BJ (cell line): Measurements from ENCODE around the gene BAZ2B. TPM values are rescaled to one million over a fixed set of nuclear protein-coding genes. Genes with fewer than 3 reads are reported as not detected.

ENCODE experiments used
- CTCF ChIA-PET: fragments of 350-600 bp; formaldehyde crosslinking; extraction: SDS; loops from one replicate; lab custom pipeline; 2021; ENCODE audit warnings: antibody characterized with exemption, inconsistent platforms; lab: Yijun Ruan, JAX
- POLR2A ChIA-PET: fragments of 300-600 bp; sonication (Branson Sonifier 250); formaldehyde crosslinking; extraction: SDS; loops from one replicate; lab custom pipeline; 2021; ENCODE audit warnings: antibody characterized with exemption; lab: Charles Lee
- DNase-seq: peaks from one replicate; pipeline ENCODE4 v3.0.0-alpha.2; 2011; ENCODE audit warnings: low read depth
- H3K27me3 ChIP-seq: 2 replicates; pipeline ENCODE4 v1.6.0; 2011; ENCODE audit warnings: low read length; ENCODE audit not compliant: control insufficient read depth, insufficient read depth
- H3K36me3 ChIP-seq: 2 replicates; pipeline ENCODE4 v1.5.1; 2011; ENCODE audit warnings: low read length; ENCODE audit not compliant: control insufficient read depth, insufficient read depth
- H3K4me3 ChIP-seq: 2 replicates; pipeline ENCODE4 v1.5.1; 2011; ENCODE audit warnings: low read depth, mild to moderate bottlenecking, control low read depth, low read length
- polyA plus RNA-seq: library from polyadenylated mRNA; depleted of rRNA; stranded (reverse); fragments of >200 nt; gene quantifications from 2 replicates; pipeline ENCODE4 v1.2.3, GENCODE V29; 2011
- TF ChIP-seq, protein P1 (sequence below): IDR thresholded peaks from 2 replicates; pipeline ENCODE4 v1.5.1; 2011; ENCODE audit warnings: low read depth, mild to moderate bottlenecking, control low read depth, inconsistent platforms, low read length, moderate library complexity; ENCODE audit not compliant: insufficient read depth

The BAZ2B gene
- polyA plus RNA-seq, 1 experiment, result 16.0 TPM

GRCh38 chr2:159349674-159350299 is 266.6 kb downstream of the BAZ2B start:
- Histone ChIP-seq H3K27me3 (no peaks in the 10 kb centered on the region), H3K4me3 (no peak overlapping the region), H3K36me3 (peaks cover 2% of the 10 kb centered on the region; the same call in 1 of the 2 replicates)
- TF ChIP-seq, protein P1, sequence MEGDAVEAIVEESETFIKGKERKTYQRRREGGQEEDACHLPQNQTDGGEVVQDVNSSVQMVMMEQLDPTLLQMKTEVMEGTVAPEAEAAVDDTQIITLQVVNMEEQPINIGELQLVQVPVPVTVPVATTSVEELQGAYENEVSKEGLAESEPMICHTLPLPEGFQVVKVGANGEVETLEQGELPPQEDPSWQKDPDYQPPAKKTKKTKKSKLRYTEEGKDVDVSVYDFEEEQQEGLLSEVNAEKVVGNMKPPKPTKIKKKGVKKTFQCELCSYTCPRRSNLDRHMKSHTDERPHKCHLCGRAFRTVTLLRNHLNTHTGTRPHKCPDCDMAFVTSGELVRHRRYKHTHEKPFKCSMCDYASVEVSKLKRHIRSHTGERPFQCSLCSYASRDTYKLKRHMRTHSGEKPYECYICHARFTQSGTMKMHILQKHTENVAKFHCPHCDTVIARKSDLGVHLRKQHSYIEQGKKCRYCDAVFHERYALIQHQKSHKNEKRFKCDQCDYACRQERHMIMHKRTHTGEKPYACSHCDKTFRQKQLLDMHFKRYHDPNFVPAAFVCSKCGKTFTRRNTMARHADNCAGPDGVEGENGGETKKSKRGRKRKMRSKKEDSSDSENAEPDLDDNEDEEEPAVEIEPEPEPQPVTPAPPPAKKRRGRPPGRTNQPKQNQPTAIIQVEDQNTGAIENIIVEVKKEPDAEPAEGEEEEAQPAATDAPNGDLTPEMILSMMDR, result no peak
- ChIA-PET POLR2A (no interaction called here), CTCF (no interaction called here)
- DNase-seq, result no peak

GRCh38 chr2:159326569-159327255 is 289.6 kb downstream of the BAZ2B start:
- TF ChIP-seq, protein P1, result no peak
- CTCF ChIA-PET, result no interaction called here

DNA sequence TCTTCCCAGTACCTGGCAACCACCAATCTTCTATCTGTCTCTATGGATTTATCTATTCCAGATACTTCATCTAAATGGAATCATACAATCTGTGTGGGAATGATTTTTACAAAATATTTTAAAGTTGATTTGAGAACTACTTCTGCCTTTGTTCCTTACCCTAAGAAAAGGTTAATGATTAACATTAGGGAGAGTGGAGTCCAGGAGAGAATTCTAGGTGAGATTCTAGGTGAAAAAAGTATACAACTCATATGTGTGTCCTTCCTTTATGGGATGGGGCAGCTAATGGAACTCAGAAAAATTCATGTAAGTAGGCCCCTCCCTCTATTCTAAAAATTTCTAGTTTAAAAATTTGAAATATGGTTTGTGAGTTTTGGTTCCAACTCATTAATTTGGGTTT is 293.9 kb downstream of the BAZ2B start:
- Histone ChIP-seq H3K27me3 (no peaks in the 10 kb centered on the region), H3K4me3 (no peak overlapping the region), H3K36me3 (no peaks in the 10 kb centered on the region)
- POLR2A ChIA-PET, result no interaction called here
- TF ChIP-seq, protein P1, result no peak
- no peak for DNase-seq
- CTCF ChIA-PET, result no interaction called here

More at GRCh38 chr2:159326569-159327255, 289.6 kb downstream of the BAZ2B start:
- H3K4me3 ChIP-seq, result no peak overlapping the region
- DNase-seq, result peak; percentile 36
- H3K36me3 ChIP-seq, result peaks cover 6% of the 10 kb centered on the region
- POLR2A ChIA-PET, result no interaction called here
- H3K27me3 ChIP-seq, result no peaks in the 10 kb centered on the region

GRCh38 chr2:159317392-159318088 is 298.8 kb downstream of the BAZ2B start:
- TF ChIP-seq, protein P1, result no peak
- POLR2A ChIA-PET, result no interaction called here
- H3K4me3 ChIP-seq, result no peak overlapping the region
- no peak for DNase-seq
- no peaks in the 10 kb centered on the region for H3K27me3 ChIP-seq
- CTCF ChIA-PET, result no interaction called here
- H3K36me3 ChIP-seq, result no peaks in the 10 kb centered on the region

DNA sequence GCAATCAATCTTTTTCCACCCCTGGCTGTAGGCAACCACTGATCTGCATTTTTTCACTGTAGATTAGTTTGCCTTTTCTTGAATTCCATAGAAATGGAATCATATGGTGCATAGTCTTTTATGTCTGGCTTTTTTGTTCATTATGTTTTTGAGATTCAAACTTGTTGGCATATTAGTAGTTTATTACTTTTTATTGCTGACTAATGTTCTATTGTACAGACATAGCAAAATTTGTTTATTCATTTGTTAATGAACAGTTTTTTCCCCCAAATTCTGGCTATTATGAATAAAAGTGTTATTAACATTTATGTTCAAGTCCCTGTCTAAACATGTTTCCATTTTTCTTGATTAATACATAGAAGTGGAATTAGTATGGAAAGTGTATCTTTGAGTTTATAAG is 308.4 kb downstream of the BAZ2B start:
- CTCF ChIA-PET, result no interaction called here
- Histone ChIP-seq H3K4me3 (no peak overlapping the region), H3K27me3 (no peaks in the 10 kb centered on the region), H3K36me3 (no peaks in the 10 kb centered on the region)
- TF ChIP-seq, protein P1, result no peak
- POLR2A ChIA-PET, result no interaction called here
- DNase-seq, result no peak
